RPMI8226 (cell line): Measurements from ENCODE around the gene LRP8.
A peak's percentile ranks its signal among the peaks of the same experiment; 100 is the strongest.

Experiments used
- DNase-seq: peaks from one replicate; pipeline ENCODE4 v3.0.0-alpha.2; 2015

Gene LRP8

DNA sequence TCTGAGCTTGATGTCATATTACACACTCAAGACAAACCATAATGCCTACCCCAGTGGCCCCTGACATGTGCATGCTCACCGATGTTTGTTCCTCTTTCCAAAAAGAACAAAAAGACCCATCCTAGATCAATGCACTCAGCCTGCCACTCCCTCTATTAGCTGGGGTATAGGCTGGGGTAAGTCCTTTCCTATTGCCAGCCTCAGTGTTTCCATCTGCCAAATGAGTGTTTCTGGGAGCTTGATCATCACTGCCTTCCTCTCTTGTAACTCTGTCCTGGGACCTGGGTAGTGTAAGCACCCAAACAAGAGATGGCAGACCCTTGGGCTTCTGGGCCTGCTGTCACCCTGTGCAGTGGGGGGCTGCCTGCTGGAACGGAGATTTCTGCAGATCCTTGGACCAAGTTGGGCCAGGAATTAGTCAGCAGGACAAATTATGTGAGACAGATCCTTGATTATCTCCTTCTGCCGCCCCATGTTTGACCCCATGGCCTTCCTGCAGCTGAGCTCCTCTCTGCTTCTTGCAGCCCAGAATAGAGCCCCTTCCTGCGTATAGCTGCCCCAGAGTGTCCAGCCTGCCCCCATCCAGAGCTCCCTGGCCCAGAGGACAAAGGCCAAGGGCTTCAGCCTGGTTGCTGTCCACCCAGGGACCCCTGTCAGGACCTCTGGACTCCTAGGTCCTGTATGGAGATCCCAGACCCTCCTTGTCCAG lies 31.5 kb upstream of the LRP8 start:
- DNase-seq = no peak

- DNase-seq = no peak
These were observed 28.8 kb upstream of the LRP8 start for GRCh38 chr1:53356637-53357036.

DNA sequence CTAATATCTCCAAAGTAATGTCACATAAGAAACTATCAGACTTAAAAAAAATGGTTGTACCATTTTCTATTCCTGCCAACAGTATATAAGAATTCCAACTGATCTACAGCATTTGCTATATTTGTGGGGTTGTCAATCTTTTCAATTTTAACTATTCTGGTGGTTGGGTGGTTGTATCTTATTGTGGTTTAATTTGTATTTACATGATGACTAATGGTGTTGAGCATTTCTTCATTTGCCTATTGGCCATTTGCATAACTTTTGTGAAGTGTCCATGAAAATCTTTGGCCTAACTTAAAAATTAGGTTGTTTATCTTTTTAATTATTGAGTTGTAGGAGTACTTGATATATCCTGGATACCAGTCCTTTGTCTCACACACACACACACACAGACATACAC lies 26.2 kb upstream of the LRP8 start:
- no peak for DNase-seq

- DNase-seq = no peak
These were observed 24.7 kb upstream of the LRP8 start for GRCh38 chr1:53352561-53352960.

GRCh38 chr1:53350853-53351767 lies 23.2 kb upstream of the LRP8 start:
- no peak for DNase-seq

DNA sequence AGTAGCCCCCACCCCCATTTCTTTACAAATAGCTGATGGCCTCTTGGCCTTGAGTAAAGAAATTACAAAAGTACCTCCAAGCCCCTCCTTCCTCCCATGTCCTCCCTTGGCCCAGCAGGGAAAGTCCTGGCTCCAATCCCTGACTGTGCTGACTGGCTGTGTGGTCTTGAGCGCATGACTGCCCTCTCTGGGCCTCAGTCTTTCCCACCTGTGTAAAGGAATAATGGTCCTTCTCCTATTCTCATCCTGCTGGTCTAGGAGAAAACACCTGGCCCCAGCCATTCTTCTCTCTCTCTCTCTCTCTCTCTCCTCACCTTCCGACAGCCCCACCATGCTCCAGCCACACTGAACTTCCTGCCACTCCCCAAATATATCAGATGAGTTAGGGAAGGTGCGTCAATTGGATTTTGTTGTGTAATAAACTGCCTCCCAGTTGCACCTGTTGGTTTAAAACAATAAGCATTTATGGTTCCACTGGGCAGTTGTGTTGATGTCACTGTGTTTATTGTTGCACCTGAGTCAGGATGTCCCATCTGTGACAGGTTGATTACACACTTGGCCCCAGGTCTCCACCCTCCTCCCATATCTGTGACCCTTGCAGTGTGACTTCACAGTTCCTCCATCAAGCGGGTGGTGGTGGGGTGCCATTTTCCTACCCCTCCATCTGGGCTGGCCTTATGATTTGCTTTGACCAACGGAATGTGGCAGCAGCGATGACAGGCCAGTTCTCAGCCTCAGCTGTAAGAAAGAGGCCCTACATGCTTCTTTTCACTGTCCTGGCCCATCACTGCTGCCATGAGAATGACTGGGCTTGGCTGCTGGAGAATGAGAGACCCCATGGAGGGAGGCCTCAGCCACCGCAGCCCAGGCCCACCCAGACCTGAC lies 22.3 kb upstream of the LRP8 start:
- DNase-seq = no peak

GRCh38 chr1:53349369-53349835 lies 21.5 kb upstream of the LRP8 start:
- no peak for DNase-seq

DNA sequence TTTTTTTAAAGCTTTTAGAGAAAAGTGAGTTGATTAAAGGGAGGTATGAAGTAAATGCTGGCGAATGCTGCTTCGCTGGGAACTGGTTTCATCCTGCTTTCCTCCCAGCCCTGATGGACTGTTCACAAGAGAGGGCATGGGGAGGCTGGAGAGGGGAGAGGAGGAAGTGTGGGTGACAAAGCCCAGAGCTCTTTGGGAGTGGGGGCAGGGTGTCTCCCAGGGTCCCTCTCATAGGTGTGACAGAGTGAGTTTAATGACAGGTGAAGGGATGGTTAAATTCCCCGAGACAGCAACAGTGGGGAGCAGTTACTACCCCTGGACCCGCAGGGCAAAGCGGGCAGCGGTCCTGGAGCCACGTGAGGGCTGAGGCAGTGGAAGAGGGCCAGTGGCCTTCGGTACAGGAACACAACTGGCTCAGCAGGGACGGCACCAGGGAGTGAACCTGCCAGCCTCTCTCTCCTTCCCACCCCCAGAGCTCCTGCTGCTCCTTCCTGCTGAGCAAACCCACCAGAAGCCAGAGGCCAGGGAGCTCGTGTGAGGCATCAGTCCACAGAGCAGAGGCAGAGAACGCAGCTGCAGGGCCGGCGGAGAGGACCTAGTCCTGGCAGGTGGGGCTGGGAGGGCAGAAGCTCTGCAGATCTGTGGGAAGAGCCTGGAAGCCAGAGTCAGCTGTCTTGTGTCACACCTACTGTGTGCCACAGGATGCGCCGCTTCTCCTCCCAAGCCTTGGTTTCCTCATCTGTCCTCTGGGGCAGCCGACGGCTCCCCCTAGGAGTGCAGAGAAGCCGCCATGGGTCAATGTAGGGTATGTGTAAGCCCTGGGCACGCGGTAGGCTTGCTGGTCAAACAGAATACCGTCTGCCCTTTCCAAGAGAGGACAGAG lies 20.9 kb upstream of the LRP8 start:
- no peak for DNase-seq

DNA sequence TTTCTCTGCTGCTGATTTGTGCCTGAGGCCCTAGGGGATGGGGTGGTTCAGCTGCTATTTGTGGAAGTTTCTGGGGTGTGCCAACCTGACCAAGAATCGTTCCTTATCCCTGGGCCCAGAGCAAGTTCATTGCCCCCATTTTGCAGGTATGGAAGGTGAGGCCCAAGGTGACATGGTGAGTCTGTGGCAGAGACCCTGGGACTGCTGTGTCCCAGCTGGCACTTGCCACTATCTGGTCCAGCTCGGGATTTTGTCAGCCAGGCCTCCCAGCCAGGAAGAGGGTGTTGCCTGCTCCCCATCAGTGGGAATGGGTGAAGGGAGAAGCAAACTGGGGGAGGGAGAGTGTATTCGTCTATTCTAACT lies 18.9 kb upstream of the LRP8 start:
- no peak for DNase-seq

- no peak for DNase-seq
These were observed 18.3 kb upstream of the LRP8 start for GRCh38 chr1:53345996-53346813.

GRCh38 chr1:53344921-53345838 lies 17.3 kb upstream of the LRP8 start:
- DNase-seq = peak; percentile 70

DNA sequence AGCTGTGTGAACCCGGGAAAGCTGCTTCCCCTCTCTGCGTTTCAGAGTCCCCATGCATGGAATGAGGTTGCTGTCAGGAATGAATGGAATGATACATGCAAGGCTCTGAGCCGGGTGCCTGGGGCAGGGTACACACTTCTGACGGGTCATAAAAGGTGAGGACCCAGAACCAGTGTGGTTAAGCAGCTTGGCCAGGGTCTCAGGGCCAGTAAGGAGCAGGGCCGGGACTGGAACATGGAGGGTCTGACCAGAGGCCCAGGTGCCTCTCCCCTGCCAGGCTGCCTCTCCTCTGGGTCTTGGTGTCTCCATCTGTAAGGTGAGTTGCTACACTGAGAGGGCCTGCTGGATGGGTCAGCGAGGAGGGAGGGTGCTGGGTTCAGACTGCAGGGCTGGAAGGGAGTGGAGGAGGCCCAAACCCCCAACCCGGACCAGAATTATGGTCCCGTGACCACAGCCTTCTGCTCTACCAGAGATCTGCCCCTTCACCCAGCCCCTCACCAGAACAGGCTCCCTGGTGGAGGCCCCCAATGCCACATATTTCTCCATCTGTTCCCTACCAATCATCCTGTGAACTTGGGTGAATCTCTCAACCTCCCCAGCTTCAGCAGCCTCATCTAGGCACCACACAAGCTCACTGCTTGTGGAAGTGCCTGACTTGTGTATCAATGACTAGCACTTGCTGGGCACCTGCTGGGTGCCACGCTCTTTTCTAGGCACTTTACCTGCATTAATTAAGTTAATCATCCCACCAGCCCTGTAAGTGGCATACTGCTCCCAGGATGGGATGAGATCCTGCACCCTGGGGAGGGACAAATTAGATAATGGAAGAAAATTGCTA lies 16.2 kb upstream of the LRP8 start:
- DNase-seq = no peak

- no peak for DNase-seq
These were observed 15.0 kb upstream of the LRP8 start for GRCh38 chr1:53342735-53343470.

GRCh38 chr1:53341961-53342707 lies 14.3 kb upstream of the LRP8 start:
- DNase-seq = no peak

- DNase-seq = no peak
These were observed 13.6 kb upstream of the LRP8 start for GRCh38 chr1:53341521-53341895.

DNA sequence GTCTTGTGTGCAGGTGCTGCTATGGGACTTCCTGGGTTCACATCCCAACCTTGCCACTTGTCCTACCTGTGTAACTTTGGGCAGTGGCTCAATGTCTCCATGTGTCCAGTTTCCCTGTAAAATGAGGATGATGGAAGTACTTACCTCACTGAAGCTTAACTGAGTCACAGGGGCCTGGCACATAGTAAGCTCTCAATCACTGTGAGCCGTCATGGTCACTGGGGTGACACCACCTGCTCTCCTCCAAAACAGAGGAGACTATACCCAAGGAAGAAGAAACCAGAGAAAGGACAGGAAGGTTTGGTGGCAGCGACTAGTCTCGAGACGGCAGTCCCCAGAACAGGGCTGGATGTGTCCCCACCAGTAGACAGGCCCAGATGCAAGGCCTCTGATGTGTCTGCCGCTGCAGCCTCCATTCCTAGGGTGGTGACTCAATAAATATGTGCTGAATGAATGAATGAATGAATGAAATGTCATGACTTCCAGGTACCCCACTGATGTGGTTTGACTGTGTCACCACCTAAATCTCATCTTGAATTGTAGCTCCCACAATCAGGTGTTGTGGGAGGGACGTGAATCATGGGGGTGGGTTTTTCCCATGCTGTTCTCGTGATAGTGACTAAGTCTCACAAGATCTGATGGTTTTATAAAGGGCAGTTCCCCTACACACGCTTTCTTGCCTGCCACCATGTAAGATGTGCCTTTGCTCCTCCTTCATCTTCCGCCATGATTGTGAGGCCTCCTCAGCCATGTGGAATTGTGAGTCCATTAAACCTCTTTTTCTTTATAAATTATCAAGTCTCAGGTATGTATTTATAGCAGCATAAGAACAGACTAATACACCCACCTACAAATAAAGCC lies 13.0 kb upstream of the LRP8 start:
- DNase-seq = no peak
